Fibroblast of lung (primary cell): ENCODE measurements around the gene TSPO. TPM values are rescaled to one million over a fixed set of nuclear protein-coding genes. Genes with fewer than 3 reads are reported as not detected.

Source experiments
- DNase-seq, 2 donors: peaks; one replicate each; pipeline versions ENCODE4 v3.0.0 to v3.0.0-alpha.2; 2010; ENCODE audit warnings: low read depth in 2 of 2
- H2AFZ ChIP-seq: 2 replicates; pipeline ENCODE4 v1.5.1; 2012; ENCODE audit warnings: low read length, control low read depth, inconsistent platforms
- H3K27ac ChIP-seq: 2 replicates; pipeline ENCODE4 v1.5.1; 2011; ENCODE audit warnings: low read length, control low read depth; ENCODE audit not compliant: insufficient read depth
- H3K27me3 ChIP-seq: 2 replicates; pipeline ENCODE4 v1.5.1; 2011; ENCODE audit warnings: mild to moderate bottlenecking, low read length; ENCODE audit not compliant: control insufficient read depth, insufficient read depth
- H3K36me3 ChIP-seq: 2 replicates; pipeline ENCODE4 v1.5.1; 2011; ENCODE audit warnings: low read length; ENCODE audit not compliant: control insufficient read depth, insufficient read depth
- H3K4me1 ChIP-seq: 2 replicates; pipeline ENCODE4 v1.5.1; 2011; ENCODE audit warnings: low read length; ENCODE audit not compliant: control insufficient read depth, insufficient read depth; ENCODE audit errors: extremely low read depth
- H3K4me2 ChIP-seq: 2 replicates; pipeline ENCODE4 v1.5.1; 2011; ENCODE audit warnings: low read length, control low read depth; ENCODE audit not compliant: insufficient read depth; ENCODE audit errors: extremely low read depth
- H3K4me3 ChIP-seq, 4 experiments: fragments of 200-600 bp in 1 of 4; sonication (generic) in 1 of 4; replicated peaks in 1 of 4; 2 replicates each; pipeline ENCODE4 v1.5.1; 2011 to 2016; ENCODE audit warnings: low read length in 4 of 4, low read depth in 3 of 4, mild to moderate bottlenecking in 3 of 4, control low read depth in 2 of 4, inconsistent platforms in 1 of 4, mixed read lengths in 1 of 4; ENCODE audit not compliant: insufficient read depth in 1 of 4; ENCODE audit errors: control extremely low read depth in 1 of 4
- H3K79me2 ChIP-seq: 2 replicates; pipeline ENCODE4 v1.5.1; 2012; ENCODE audit warnings: mild to moderate bottlenecking, low read length, inconsistent platforms; ENCODE audit not compliant: control insufficient read depth, insufficient read depth
- H3K9ac ChIP-seq: 2 replicates; pipeline ENCODE4 v1.5.1; 2011; ENCODE audit warnings: mild to moderate bottlenecking, low read length, control low read depth; ENCODE audit not compliant: insufficient read depth
- H3K9me3 ChIP-seq: 2 replicates; pipeline ENCODE4 v1.5.1; 2012; ENCODE audit warnings: low read depth, low read length; ENCODE audit not compliant: control insufficient read depth, insufficient read depth
- H4K20me1 ChIP-seq: 2 replicates; pipeline ENCODE4 v1.5.1; 2011; ENCODE audit warnings: low read length; ENCODE audit not compliant: control insufficient read depth, insufficient read depth; ENCODE audit errors: extremely low read depth
- EZH2 ChIP-seq: IDR thresholded peaks from 2 replicates; pipeline ENCODE4 v1.5.1; 2012; ENCODE audit warnings: low read length, control low read depth, mild to moderate bottlenecking; ENCODE audit errors: missing control alignments
- polyA plus RNA-seq, 2 donors: library from polyadenylated mRNA; depleted of rRNA in 1 of 2; stranded (reverse) in 1 of 2; unstranded in 1 of 2; fragments of >200 nt; gene quantifications; 2 replicates each; pipeline ENCODE4 v1.2.1, GENCODE V29; 2011 to 2012; ENCODE audit warnings: missing spikeins in 1 of 2
- total RNA-seq: library from RNA; depleted of rRNA; stranded (reverse); fragments of >200 nt; gene quantifications from 2 replicates; pipeline ENCODE4 v1.2.1, GENCODE V29; 2014
- TF ChIP-seq, protein P1 (sequence below), 2 donors: IDR thresholded peaks in 1 of 2; conservative IDR thresholded peaks in 1 of 2; 1 replicate in 1 of 2; 2 replicates in 1 of 2; pipeline ENCODE4 v1.5.1; 2011 to 2012; ENCODE audit warnings: low read length in 2 of 2, control low read depth in 1 of 2, inconsistent platforms in 1 of 2, low read depth in 1 of 2, mild to moderate bottlenecking in 1 of 2

Gene TSPO
- total and polyA plus RNA-seq, 2 donors (not counting 1 experiment from before 2014, with no cell fraction given): 47.5 to 243 TPM

DNA sequence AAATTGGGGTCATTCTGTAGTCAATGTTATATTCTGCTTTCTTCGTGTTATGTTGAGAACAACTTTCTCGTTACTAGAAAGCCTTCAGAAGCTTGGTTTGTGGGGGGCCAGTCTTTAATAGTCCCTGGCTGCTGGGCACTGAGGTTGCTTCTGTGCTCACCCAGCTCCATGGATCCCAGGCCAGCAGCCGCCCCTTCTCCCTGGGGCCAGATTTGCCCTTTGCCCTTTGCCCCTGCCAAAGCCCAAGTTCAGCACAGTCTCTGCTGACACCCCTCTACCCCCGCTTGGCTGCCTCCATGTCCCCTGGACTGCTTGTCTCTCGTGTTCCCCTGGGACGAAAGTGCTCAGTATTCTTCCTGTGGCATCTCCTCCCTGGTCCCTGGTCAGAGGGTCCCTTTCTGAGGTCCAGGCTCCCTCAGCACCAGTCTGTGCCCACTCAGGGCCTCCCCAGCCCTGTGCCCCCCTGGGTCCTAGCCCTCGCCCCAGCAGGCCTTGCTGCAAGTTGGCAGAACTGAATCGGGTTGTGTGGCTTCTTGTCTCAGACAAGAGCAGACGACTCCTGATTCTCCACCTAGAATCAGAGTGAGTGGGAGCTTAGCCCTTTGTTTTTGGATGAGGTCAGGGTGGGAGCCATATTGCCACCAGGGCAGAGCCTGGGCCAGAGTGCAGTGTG is 6.7 kb downstream of the TSPO start:
- H3K9me3 ChIP-seq: no peaks in the 10 kb centered on the region
- DNase-seq: no peak
- H4K20me1 ChIP-seq: no peaks in the 10 kb centered on the region
- no peak overlapping the region for H2AFZ ChIP-seq
- no peaks in the 10 kb centered on the region for H3K27me3 ChIP-seq
- no peak overlapping the region for H3K9ac ChIP-seq
- peaks cover 7% of the 10 kb centered on the region for H3K4me1 ChIP-seq
- no peak overlapping the region for H3K4me3 ChIP-seq
- peaks cover 6% of the 10 kb centered on the region for H3K36me3 ChIP-seq
- no peak overlapping the region for H3K27ac ChIP-seq
- peaks cover 19% of the 10 kb centered on the region for H3K79me2 ChIP-seq
- H3K4me2 ChIP-seq: no peak overlapping the region
- no peak for TF ChIP-seq EZH2
- TF ChIP-seq, protein P1, sequence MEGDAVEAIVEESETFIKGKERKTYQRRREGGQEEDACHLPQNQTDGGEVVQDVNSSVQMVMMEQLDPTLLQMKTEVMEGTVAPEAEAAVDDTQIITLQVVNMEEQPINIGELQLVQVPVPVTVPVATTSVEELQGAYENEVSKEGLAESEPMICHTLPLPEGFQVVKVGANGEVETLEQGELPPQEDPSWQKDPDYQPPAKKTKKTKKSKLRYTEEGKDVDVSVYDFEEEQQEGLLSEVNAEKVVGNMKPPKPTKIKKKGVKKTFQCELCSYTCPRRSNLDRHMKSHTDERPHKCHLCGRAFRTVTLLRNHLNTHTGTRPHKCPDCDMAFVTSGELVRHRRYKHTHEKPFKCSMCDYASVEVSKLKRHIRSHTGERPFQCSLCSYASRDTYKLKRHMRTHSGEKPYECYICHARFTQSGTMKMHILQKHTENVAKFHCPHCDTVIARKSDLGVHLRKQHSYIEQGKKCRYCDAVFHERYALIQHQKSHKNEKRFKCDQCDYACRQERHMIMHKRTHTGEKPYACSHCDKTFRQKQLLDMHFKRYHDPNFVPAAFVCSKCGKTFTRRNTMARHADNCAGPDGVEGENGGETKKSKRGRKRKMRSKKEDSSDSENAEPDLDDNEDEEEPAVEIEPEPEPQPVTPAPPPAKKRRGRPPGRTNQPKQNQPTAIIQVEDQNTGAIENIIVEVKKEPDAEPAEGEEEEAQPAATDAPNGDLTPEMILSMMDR (conservative IDR thresholded peaks at IDR 0.05 in 1 of 2, IDR thresholded peaks at IDR 0.05 in 1 of 2; ENCODE audit: low read depth in 1 of 2, low read length in 2 of 2): no peak

DNA sequence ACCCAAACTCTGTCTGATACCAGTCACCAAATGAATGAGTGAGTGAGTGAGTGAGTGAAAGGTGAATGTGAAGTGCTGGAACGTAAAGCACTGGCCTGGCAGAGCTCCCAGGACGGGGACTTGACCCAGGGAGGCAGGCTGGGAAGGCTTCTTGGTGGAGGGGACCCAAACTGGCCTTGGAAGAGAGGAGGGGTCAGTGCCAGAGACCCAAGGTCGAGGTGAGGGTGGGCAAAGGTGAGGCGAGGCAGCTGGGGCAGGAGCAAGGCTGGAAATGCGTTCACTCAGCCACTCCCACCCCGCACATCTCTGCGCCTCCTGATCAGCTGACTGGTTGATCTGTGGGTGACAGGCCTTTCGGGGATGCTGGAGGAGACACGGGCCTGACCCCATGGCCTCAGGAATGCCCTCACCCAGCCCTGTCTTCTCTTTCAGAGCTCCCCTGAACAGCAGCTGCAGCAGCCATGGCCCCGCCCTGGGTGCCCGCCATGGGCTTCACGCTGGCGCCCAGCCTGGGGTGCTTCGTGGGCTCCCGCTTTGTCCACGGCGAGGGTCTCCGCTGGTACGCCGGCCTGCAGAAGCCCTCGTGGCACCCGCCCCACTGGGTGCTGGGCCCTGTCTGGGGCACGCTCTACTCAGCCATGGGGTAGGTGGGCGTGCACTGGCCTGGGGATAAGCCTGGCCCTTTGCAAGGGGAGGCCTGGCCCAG is 7.6 kb downstream of the TSPO start:
- Histone ChIP-seq H3K4me3 (no peak overlapping the region), H3K9ac (no peak overlapping the region), H4K20me1 (no peaks in the 10 kb centered on the region), H3K4me1 (peaks cover 14% of the 10 kb centered on the region), H3K36me3 (peaks cover 6% of the 10 kb centered on the region), H3K79me2 (peaks cover 19% of the 10 kb centered on the region), H3K4me2 (no peak overlapping the region), H3K9me3 (no peaks in the 10 kb centered on the region), H3K27me3 (no peaks in the 10 kb centered on the region), H2AFZ (no peak overlapping the region), H3K27ac (no peak overlapping the region)
- no peak for DNase-seq
- no peak for TF ChIP-seq EZH2
- TF ChIP-seq, protein P1 (conservative IDR thresholded peaks at IDR 0.05 in 1 of 2, IDR thresholded peaks at IDR 0.05 in 1 of 2; ENCODE audit: low read depth in 1 of 2, low read length in 2 of 2): no peak

DNA sequence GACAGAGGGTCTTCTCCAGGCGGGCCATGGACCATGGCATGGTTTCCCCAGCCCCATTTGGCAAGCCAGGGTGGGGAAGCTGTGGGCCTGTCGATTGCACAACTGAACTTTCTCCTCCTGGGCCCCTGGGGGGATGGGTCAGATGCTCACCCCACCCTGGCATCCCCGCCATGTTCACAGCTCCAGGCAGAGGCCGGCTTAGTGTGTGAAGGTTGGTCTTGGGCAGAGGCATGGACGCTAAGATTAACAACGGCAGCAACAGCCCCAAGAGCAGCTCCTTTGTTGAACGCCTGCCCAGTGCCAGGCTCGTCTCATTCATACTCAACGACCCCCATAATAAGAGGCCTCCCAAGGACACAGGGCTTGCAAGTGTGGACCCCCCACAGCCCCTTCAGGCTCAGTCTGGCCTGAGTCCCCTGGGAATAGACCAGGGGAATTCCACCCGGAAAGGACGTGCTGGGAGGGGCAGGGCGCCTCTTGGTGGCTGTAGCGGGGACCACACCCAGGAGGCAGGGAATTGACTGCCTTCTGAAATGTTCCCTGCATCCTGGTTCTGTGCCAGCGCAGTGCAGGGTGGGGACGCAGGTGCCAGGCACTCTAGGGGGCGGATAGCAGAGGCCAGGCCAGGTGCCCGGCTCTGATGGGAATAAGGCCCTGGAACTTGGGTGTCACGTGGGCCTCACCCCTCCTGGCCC is 8.3 kb downstream of the TSPO start:
- no peak overlapping the region for H3K4me2 ChIP-seq
- no peaks in the 10 kb centered on the region for H4K20me1 ChIP-seq
- peaks cover 15% of the 10 kb centered on the region for H3K79me2 ChIP-seq
- H3K4me1 ChIP-seq: peaks cover 14% of the 10 kb centered on the region
- H3K27me3 ChIP-seq: no peaks in the 10 kb centered on the region
- H3K27ac ChIP-seq: no peak overlapping the region
- H3K9ac ChIP-seq: no peak overlapping the region
- TF ChIP-seq EZH2: no peak
- TF ChIP-seq, protein P1 (conservative IDR thresholded peaks at IDR 0.05 in 1 of 2, IDR thresholded peaks at IDR 0.05 in 1 of 2; ENCODE audit: low read depth in 1 of 2, low read length in 2 of 2): peak in 1 of 2 donors; percentile 20
- no peak overlapping the region for H3K4me3 ChIP-seq
- no peak for DNase-seq
- no peak overlapping the region for H2AFZ ChIP-seq
- peaks cover 6% of the 10 kb centered on the region for H3K36me3 ChIP-seq
- no peaks in the 10 kb centered on the region for H3K9me3 ChIP-seq
